K562 (cell line): ENCODE data around the gene TRAF3IP3.

Experiments
- ARID2 ChIP-seq: fragments of 450-650 bp; IDR thresholded peaks from 2 replicates; pipeline ENCODE4 v1.6.1; 2017; ENCODE audit warnings: antibody characterized with exemption, mild to moderate bottlenecking
- HMG20B ChIP-seq: fragments of 250-450 bp; sonication (Bioruptor Pico); IDR thresholded peaks from 2 replicates; pipeline ENCODE4 v1.5.0; 2021; ENCODE audit warnings: mild to moderate bottlenecking
- NR2C1 ChIP-seq, 2 experiments: fragments of 450-650 bp; IDR thresholded peaks; 2 replicates each; pipeline ENCODE4 v1.6.1; 2017; ENCODE audit warnings: mild to moderate bottlenecking in 2 of 2, antibody characterized with exemption in 1 of 2, inconsistent platforms in 1 of 2, missing compliant biosample characterization in 1 of 2, missing genetic modification characterization in 1 of 2
- TCFL5 ChIP-seq: fragments of 250-450 bp; sonication (Bioruptor Pico); conservative IDR thresholded peaks from 2 replicates; pipeline ENCODE4 v1.6.1; 2021; ENCODE audit warnings: mild to moderate bottlenecking, moderate library complexity, matching md5 sums
- ZFP36 ChIP-seq: fragments of 150-350 bp; IDR thresholded peaks from 2 replicates; pipeline ENCODE4 v1.6.1; 2018; ENCODE audit warnings: low read length, low read depth; ENCODE audit not compliant: partially characterized antibody
- ZNF274 ChIP-seq: IDR thresholded peaks from 2 replicates; pipeline ENCODE4 v1.6.1; 2011; ENCODE audit warnings: low read depth, mild to moderate bottlenecking, low read length, moderate library complexity, borderline replicate concordance

GRCh38 chr1:209819058-209819457, 63.2 kb downstream of the TRAF3IP3 start:
- TF ChIP-seq HMG20B (CRISPR knock-in tag) (no peak), ARID2 (no peak), NR2C1 (IDR thresholded peaks at IDR 0.05) (no peak), NR2C1 (tag; IDR thresholded peaks at IDR 0.05) (no peak), ZNF274 (no peak), ZFP36 (no peak), TCFL5 (CRISPR knock-in tag) (no peak)
